ENCODE results near the gene KLHL13. TPM values are rescaled to one million over a fixed set of nuclear protein-coding genes. Genes with fewer than 3 reads are reported as not detected.
A peak's percentile ranks its signal among the peaks of the same experiment; 100 is the strongest.
"Not testable (repeated sequence)": the region's sequence is repeated elsewhere in the genome, so short reads cannot be mapped to it uniquely, and the experiment has no call there.

KLHL13 gene
- total RNA-seq, 1 experiment from 2014 or later: 1.6 TPM

GRCh38 chrX:118126286-118126685 lies 9.7 kb upstream of the KLHL13 start:
- no peak for TF ChIP-seq CTCF (IDR thresholded peaks at IDR 0.05; ENCODE audit: unreplicated experiment)
- intact Hi-C loops (cut with micrococcal nuclease): no loop called here
- Mint-ChIP-seq H3K9me3 (ENCODE audit: unreplicated experiment) (no peaks in the 10 kb centered on the region), H3K4me1 (ENCODE audit: insufficient read depth, unreplicated experiment) (no peaks in the 10 kb centered on the region), H3K36me3 (ENCODE audit: insufficient read depth, unreplicated experiment) (no peaks in the 10 kb centered on the region), H3K27ac (ENCODE audit: low read depth, unreplicated experiment) (no peak overlapping the region), H3K27me3 (ENCODE audit: insufficient read depth, unreplicated experiment) (no peaks in the 10 kb centered on the region), H3K4me3 (ENCODE audit: unreplicated experiment) (no peak overlapping the region)
- BruUV-seq (replicated peaks): no TSS peak
- ChIA-PET CTCF (interaction anchor here (0.9 kb wide), 1 partner anchor 48 kb away, joined by 4 read pairs; no protein-coding TSS in a partner anchor), POLR2A (no interaction called here)
- no peak for DNase-seq (ENCODE audit: unreplicated experiment)

GRCh38 chrX:118124243-118124642 lies 7.6 kb upstream of the KLHL13 start:
- H3K4me1 Mint-ChIP-seq (ENCODE audit: insufficient read depth, unreplicated experiment); H3K9me3 Mint-ChIP-seq (ENCODE audit: unreplicated experiment); DNase-seq (ENCODE audit: unreplicated experiment); POLR2A ChIA-PET; intact Hi-C loops (cut with micrococcal nuclease); H3K27ac Mint-ChIP-seq (ENCODE audit: low read depth, unreplicated experiment); BruUV-seq (replicated peaks); H3K4me3 Mint-ChIP-seq (ENCODE audit: unreplicated experiment); CTCF ChIA-PET; H3K27me3 Mint-ChIP-seq (ENCODE audit: insufficient read depth, unreplicated experiment); H3K36me3 Mint-ChIP-seq (ENCODE audit: insufficient read depth, unreplicated experiment): not testable (repeated sequence)

GRCh38 chrX:118117741-118118140 lies 1.1 kb upstream of the KLHL13 start:
- intact Hi-C loops (cut with micrococcal nuclease): no loop called here
- no TSS peak for BruUV-seq (replicated peaks)
- CTCF ChIA-PET: no interaction called here
- TF ChIP-seq CTCF (IDR thresholded peaks at IDR 0.05; ENCODE audit: unreplicated experiment): no peak
- H3K36me3 Mint-ChIP-seq (ENCODE audit: insufficient read depth, unreplicated experiment): no peaks in the 10 kb centered on the region
- H3K4me3 Mint-ChIP-seq (ENCODE audit: unreplicated experiment): peak overlapping the region; percentile 70
- POLR2A ChIA-PET: no interaction called here
- H3K27me3 Mint-ChIP-seq (ENCODE audit: insufficient read depth, unreplicated experiment): peaks cover 23% of the 10 kb centered on the region
- DNase-seq (ENCODE audit: unreplicated experiment): no peak
- H3K27ac Mint-ChIP-seq (ENCODE audit: low read depth, unreplicated experiment): no peak overlapping the region
- no peaks in the 10 kb centered on the region for H3K4me1 Mint-ChIP-seq (ENCODE audit: insufficient read depth, unreplicated experiment)
- H3K9me3 Mint-ChIP-seq (ENCODE audit: unreplicated experiment): no peaks in the 10 kb centered on the region

GRCh38 chrX:118115953-118116712 lies 477 bp downstream of the KLHL13 start:
- peaks cover 23% of the 10 kb centered on the region for H3K27me3 Mint-ChIP-seq (ENCODE audit: insufficient read depth, unreplicated experiment)
- H3K4me1 Mint-ChIP-seq (ENCODE audit: insufficient read depth, unreplicated experiment): no peaks in the 10 kb centered on the region
- no TSS peak for BruUV-seq (replicated peaks)
- H3K4me3 Mint-ChIP-seq (ENCODE audit: unreplicated experiment): peak overlapping the region; percentile 70
- TF ChIP-seq CTCF (IDR thresholded peaks at IDR 0.05; ENCODE audit: unreplicated experiment): no peak
- POLR2A ChIA-PET: no interaction called here
- peak overlapping the region; percentile 8 for H3K27ac Mint-ChIP-seq (ENCODE audit: low read depth, unreplicated experiment)
- CTCF ChIA-PET: no interaction called here
- H3K9me3 Mint-ChIP-seq (ENCODE audit: unreplicated experiment): no peaks in the 10 kb centered on the region
- H3K36me3 Mint-ChIP-seq (ENCODE audit: insufficient read depth, unreplicated experiment): no peaks in the 10 kb centered on the region
- intact Hi-C loops (cut with micrococcal nuclease): no loop called here
- peak; percentile 25 for DNase-seq (ENCODE audit: unreplicated experiment)
